ENCODE data around the gene RREB1.
"Not testable (repeated sequence)": the region's sequence is repeated elsewhere in the genome, so short reads cannot be mapped to it uniquely, and the experiment has no call there.

RREB1 gene

GRCh38 chr6:7267071-7267465 is 159.3 kb downstream of the RREB1 start:
- DNase-seq (ENCODE audit: insufficient read length, low spot score) (no peak), FAIRE-seq (no peak)
- no peak for TF ChIP-seq TAF1 (IDR thresholded peaks at IDR 0.05; ENCODE audit: low read depth, low read length)
- no peak for TF ChIP-seq POLR2AphosphoS5 (IDR thresholded peaks at IDR 0.05; ENCODE audit: low read depth, low read length)
- no peak for TF ChIP-seq SPI1 (IDR thresholded peaks at IDR 0.05; ENCODE audit: low read depth, low read length)
- no peak for TF ChIP-seq PAX5 (IDR thresholded peaks at IDR 0.05; ENCODE audit: insufficient read depth, low read length, severe bottlenecking)
- TF ChIP-seq POU2F2 (IDR thresholded peaks at IDR 0.05; ENCODE audit: low read depth, low read length): no peak
- no peak for TF ChIP-seq POLR2A (IDR thresholded peaks at IDR 0.05; ENCODE audit: low read depth, low read length)

- DNase-seq (ENCODE audit: insufficient read length, low spot score) (no peak), FAIRE-seq (no peak)
- TF ChIP-seq TAF1 (IDR thresholded peaks at IDR 0.05; ENCODE audit: low read depth, low read length) (no peak), POU2F2 (IDR thresholded peaks at IDR 0.05; ENCODE audit: low read depth, low read length) (no peak)
Observed at GRCh38 chr6:7267466-7268091, 159.8 kb downstream of the RREB1 start.

- DNase-seq (ENCODE audit: insufficient read length, low spot score) (no peak), FAIRE-seq (no peak)
- TF ChIP-seq SPI1 (IDR thresholded peaks at IDR 0.05; ENCODE audit: low read depth, low read length): no peak
- TF ChIP-seq PAX5 (IDR thresholded peaks at IDR 0.05; ENCODE audit: insufficient read depth, low read length, severe bottlenecking): no peak
- no peak for TF ChIP-seq POLR2A (IDR thresholded peaks at IDR 0.05; ENCODE audit: low read depth, low read length)
- TF ChIP-seq POU2F2 (IDR thresholded peaks at IDR 0.05; ENCODE audit: low read depth, low read length): no peak
- no peak for TF ChIP-seq TAF1 (IDR thresholded peaks at IDR 0.05; ENCODE audit: low read depth, low read length)
- TF ChIP-seq POLR2AphosphoS5 (IDR thresholded peaks at IDR 0.05; ENCODE audit: low read depth, low read length): no peak
Observed at GRCh38 chr6:7268362-7268761, 160.6 kb downstream of the RREB1 start.

GRCh38 chr6:7268816-7269555 is 161.2 kb downstream of the RREB1 start:
- TF ChIP-seq PAX5 (IDR thresholded peaks at IDR 0.05; ENCODE audit: insufficient read depth, low read length, severe bottlenecking): no peak
- no peak for TF ChIP-seq SPI1 (IDR thresholded peaks at IDR 0.05; ENCODE audit: low read depth, low read length)
- no peak for TF ChIP-seq TAF1 (IDR thresholded peaks at IDR 0.05; ENCODE audit: low read depth, low read length)
- no peak for TF ChIP-seq POU2F2 (IDR thresholded peaks at IDR 0.05; ENCODE audit: low read depth, low read length)
- TF ChIP-seq POLR2A (IDR thresholded peaks at IDR 0.05; ENCODE audit: low read depth, low read length): no peak
- no peak for FAIRE-seq
- DNase-seq (ENCODE audit: insufficient read length, low spot score): no peak

GRCh38 chr6:7269816-7270215 is 162.1 kb downstream of the RREB1 start:
- TF ChIP-seq POLR2A (IDR thresholded peaks at IDR 0.05; ENCODE audit: low read depth, low read length) (no peak), POU2F2 (IDR thresholded peaks at IDR 0.05; ENCODE audit: low read depth, low read length) (no peak), PAX5 (IDR thresholded peaks at IDR 0.05; ENCODE audit: insufficient read depth, low read length, severe bottlenecking) (no peak), TAF1 (IDR thresholded peaks at IDR 0.05; ENCODE audit: low read depth, low read length) (no peak), POLR2AphosphoS5 (IDR thresholded peaks at IDR 0.05; ENCODE audit: low read depth, low read length) (no peak)
- no peak for DNase-seq (ENCODE audit: insufficient read length, low spot score)
- FAIRE-seq: no peak

DNA sequence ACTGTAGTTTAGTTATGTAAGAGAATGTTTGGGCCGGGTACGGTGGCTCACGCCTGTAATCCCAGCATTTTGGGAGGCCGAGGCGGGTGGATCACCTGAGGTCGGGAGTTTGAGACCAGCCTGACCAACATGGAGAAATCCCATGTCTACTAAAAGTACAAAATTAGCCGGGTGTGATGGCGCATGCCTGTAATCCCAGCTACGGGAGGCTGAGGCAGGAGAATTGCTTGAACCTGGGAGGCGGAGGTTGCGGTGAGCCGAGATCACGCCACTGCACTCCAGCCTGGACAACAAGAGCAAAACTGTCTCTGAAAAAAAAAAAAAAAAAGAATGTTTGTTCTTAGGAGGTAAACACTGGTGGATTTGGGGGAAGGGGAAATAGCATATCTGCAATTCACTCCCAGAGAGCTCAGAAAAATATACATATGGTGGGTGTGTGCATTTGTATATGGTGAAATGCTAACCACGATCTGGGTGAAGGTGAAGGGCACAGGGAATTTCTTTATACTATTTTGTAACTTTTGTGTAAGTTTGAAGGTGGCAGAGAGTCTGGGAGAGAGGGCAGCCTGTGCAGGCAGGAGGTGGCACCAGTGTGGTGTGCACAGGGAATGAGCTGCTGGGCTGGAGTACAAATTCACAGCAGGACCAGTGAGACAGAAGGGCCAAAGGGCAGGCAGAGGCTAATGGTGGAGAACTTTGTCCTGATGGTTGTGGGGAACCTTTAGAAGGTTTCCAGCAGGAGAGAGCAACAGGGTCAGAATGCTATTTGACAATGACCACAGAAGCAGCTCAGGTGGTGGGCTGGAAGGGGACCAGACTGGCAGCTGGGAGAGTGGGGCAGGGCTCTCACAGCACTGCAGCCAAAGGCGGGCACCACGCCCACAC is 162.8 kb downstream of the RREB1 start:
- TF ChIP-seq TAF1 (IDR thresholded peaks at IDR 0.05; ENCODE audit: low read depth, low read length) (no peak), PAX5 (IDR thresholded peaks at IDR 0.05; ENCODE audit: insufficient read depth, low read length, severe bottlenecking) (no peak), POU2F2 (IDR thresholded peaks at IDR 0.05; ENCODE audit: low read depth, low read length) (no peak), POLR2AphosphoS5 (IDR thresholded peaks at IDR 0.05; ENCODE audit: low read depth, low read length) (no peak), POLR2A (IDR thresholded peaks at IDR 0.05; ENCODE audit: low read depth, low read length) (no peak), SPI1 (IDR thresholded peaks at IDR 0.05; ENCODE audit: low read depth, low read length) (no peak)
- DNase-seq (ENCODE audit: insufficient read length, low spot score) (no peak), FAIRE-seq (no peak)

- FAIRE-seq (no peak), DNase-seq (ENCODE audit: insufficient read length, low spot score) (no peak)
- TF ChIP-seq POLR2AphosphoS5 (IDR thresholded peaks at IDR 0.05; ENCODE audit: low read depth, low read length): no peak
- TF ChIP-seq POLR2A (IDR thresholded peaks at IDR 0.05; ENCODE audit: low read depth, low read length): no peak
- no peak for TF ChIP-seq SPI1 (IDR thresholded peaks at IDR 0.05; ENCODE audit: low read depth, low read length)
- TF ChIP-seq POU2F2 (IDR thresholded peaks at IDR 0.05; ENCODE audit: low read depth, low read length): no peak
- TF ChIP-seq TAF1 (IDR thresholded peaks at IDR 0.05; ENCODE audit: low read depth, low read length): no peak
- no peak for TF ChIP-seq PAX5 (IDR thresholded peaks at IDR 0.05; ENCODE audit: insufficient read depth, low read length, severe bottlenecking)
Observed at GRCh38 chr6:7271205-7271534, 163.4 kb downstream of the RREB1 start.

DNA sequence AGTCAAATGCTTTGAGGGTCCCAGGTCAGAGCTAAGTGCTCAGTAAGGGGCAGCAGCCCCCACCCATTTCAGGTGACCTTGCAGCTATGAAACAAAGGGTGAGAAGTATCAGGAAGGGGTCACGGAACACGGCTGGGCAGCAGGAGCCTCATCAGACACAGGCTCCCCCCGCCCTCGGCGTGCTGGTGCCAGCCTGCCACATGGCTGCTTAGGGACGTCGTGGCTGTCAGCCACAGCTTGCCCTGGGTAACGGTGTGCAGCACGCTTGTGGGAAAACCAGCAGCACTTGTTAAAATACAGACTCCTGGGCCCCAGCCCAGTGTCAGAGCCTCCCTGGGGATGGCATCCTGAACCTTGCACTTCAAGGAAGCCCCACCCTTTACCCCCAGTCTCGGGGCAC is 165.9 kb downstream of the RREB1 start:
- no peak for TF ChIP-seq POU2F2 (IDR thresholded peaks at IDR 0.05; ENCODE audit: low read depth, low read length)
- TF ChIP-seq POLR2AphosphoS5 (IDR thresholded peaks at IDR 0.05; ENCODE audit: low read depth, low read length): no peak
- no peak for TF ChIP-seq POLR2A (IDR thresholded peaks at IDR 0.05; ENCODE audit: low read depth, low read length)
- FAIRE-seq (no peak), DNase-seq (ENCODE audit: insufficient read length, low spot score) (no peak)

GRCh38 chr6:7274525-7274924 is 166.8 kb downstream of the RREB1 start:
- DNase-seq (ENCODE audit: insufficient read length, low spot score); FAIRE-seq: not testable (repeated sequence)

- TF ChIP-seq POLR2A (IDR thresholded peaks at IDR 0.05; ENCODE audit: low read depth, low read length): no peak
- no peak for TF ChIP-seq TAF1 (IDR thresholded peaks at IDR 0.05; ENCODE audit: low read depth, low read length)
- no peak for TF ChIP-seq POLR2AphosphoS5 (IDR thresholded peaks at IDR 0.05; ENCODE audit: low read depth, low read length)
- no peak for TF ChIP-seq SPI1 (IDR thresholded peaks at IDR 0.05; ENCODE audit: low read depth, low read length)
- no peak for TF ChIP-seq PAX5 (IDR thresholded peaks at IDR 0.05; ENCODE audit: insufficient read depth, low read length, severe bottlenecking)
- no peak for TF ChIP-seq POU2F2 (IDR thresholded peaks at IDR 0.05; ENCODE audit: low read depth, low read length)
- no peak for DNase-seq (ENCODE audit: insufficient read length, low spot score)
- no peak for FAIRE-seq
Observed at GRCh38 chr6:7276199-7276524, 168.4 kb downstream of the RREB1 start.

Data from GM12891 (cell line).